CD4-positive, alpha-beta T cell treated with Interleukin-2 at 100 ng/mL for 4 hours (primary cell): ENCODE results near the gene ZNF888.
"Not testable (repeated sequence)": the region's sequence is repeated elsewhere in the genome, so short reads cannot be mapped to it uniquely, and the experiment has no call there.

Experiments used
- DNase-seq: peaks from one replicate; pipeline ENCODE4 v3.0.0-alpha.2; 2020; ENCODE audit warnings: low spot score

ZNF888 gene

GRCh38 chr19:52941941-52942385 lies 18.7 kb upstream of the ZNF888 start:
- DNase-seq: peak; percentile 10

GRCh38 chr19:52941523-52941922 lies 18.3 kb upstream of the ZNF888 start:
- DNase-seq: not testable (repeated sequence)

DNA sequence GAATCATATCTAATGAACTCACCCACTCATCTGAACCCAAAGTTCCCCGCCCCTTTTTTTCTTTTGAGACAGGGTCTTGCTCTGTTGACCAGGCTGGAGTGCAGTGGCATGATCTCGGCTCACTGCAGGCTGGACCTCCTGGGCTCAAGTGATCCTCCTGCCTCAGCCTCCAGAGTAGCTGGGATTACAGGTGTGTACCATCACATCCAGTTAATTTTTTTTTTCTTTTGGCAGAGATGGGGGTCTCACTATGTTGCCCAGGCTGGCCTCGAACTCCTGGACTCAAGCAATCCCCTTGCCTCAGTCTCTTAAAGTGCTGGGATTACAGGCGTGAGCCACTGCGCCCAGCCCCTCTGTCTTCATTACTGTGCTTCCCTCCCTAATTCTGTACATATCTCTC lies 17.7 kb upstream of the ZNF888 start:
- DNase-seq: not testable (repeated sequence)

- DNase-seq: no peak
Measured at GRCh38 chr19:52938761-52939160, 15.5 kb upstream of the ZNF888 start.

- DNase-seq: no peak
Measured at GRCh38 chr19:52936954-52937325, 13.7 kb upstream of the ZNF888 start.

DNA sequence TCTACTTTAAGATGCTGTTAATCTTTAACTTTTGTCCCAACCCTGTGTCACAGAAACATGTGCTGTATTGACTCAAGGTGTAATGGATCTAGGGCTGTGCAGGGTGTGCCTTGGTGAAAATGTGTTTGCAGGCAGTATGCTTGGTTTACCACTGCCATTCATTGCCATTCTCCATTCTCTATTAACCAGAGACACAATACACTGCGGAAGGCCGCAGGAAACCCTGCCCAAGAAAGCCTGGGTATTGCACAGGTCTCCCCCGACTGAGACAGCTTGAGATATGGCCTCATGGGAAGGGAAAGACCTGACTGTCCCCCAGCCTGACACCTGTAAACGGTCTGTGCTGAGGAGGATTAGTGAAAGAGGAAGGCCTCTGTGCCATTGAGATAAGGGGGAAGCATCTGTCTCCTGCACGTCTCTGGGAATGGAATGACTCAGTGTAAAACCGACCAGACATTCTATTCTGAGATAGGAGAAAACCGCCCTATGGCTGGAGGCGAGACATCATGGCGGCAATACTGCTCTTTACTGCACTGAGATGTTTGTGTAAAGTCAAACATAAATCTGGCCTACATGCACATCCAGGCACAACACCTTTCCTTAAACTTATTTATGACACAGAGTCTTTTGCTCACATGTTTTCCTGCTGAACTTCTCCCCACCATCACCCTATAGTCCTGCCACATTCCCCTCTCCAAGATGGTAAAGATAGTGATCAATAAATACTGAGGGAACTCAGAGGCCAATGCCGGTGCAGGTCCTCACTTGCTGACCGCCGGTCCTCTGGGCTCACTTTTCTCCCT lies 13.1 kb upstream of the ZNF888 start:
- no peak for DNase-seq

- DNase-seq: no peak
Measured at GRCh38 chr19:52935434-52935833, 12.2 kb upstream of the ZNF888 start.

- DNase-seq: not testable (repeated sequence)
Measured at GRCh38 chr19:52924641-52925040, 1.4 kb upstream of the ZNF888 start.

GRCh38 chr19:52923778-52924593 lies 758 bp upstream of the ZNF888 start:
- no peak for DNase-seq

DNA sequence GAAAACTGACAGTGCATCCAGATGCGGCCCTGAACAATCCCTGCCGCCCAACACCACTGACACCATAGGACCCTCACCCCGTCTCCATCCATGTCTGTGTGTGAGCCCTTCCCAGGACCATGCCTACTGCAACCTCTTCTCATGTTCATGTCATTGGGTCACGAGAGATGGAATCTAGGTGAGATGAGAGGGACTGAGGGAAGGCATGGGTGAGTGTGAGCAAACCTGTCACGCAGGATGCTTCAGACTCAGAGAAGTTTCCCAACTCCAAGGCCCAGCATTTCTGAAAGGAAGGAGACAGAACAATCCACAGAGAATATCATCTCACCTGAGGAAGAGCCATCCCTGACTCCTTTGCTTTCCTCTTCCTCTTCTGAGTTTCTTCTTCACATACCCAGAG lies 5.7 kb downstream of the ZNF888 start:
- DNase-seq: no peak

- DNase-seq: no peak
Measured at GRCh38 chr19:52910648-52911047, 12.6 kb downstream of the ZNF888 start.

DNA sequence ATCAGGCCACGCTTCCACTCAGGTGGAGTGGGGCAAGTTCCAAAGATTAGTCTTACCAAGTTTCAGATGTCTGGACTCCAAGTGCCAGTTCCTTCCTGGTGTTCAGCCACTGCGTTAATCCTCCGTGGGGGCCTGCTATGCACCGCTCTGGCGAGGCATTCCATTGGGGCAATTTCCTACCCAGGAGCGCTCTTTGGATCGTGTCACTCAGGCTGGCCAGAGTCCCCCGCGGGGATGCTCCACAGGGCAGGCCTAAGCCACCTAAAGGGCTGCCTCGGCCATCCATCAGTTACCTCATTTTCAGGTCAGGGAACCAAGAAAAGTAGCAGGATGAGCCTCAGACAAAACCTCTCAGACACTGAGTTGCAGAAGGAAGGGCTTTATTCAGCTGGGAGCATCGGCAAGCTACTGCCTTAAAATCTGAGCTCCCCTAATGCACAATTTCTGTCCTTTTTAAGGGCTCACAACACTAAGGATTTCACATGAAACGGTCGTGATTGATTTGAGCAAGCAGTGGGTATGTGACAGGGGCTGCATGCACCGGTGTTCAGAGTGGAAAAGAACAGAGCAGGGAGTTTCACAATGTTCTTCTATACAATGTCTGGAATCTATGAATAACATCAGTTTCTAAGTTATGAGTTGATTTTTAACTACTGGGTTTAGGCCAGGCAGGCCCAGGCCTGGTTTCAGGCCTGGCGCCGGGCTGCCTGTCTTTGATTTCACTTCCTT lies 19.0 kb downstream of the ZNF888 start:
- DNase-seq: not testable (repeated sequence)

- DNase-seq: no peak
Measured at GRCh38 chr19:52901842-52902241, 21.4 kb downstream of the ZNF888 start.

- not testable (repeated sequence) for DNase-seq
Measured at GRCh38 chr19:52898596-52898995, 24.6 kb downstream of the ZNF888 start.

- no peak for DNase-seq
Measured at GRCh38 chr19:52898101-52898500, 25.1 kb downstream of the ZNF888 start.

DNA sequence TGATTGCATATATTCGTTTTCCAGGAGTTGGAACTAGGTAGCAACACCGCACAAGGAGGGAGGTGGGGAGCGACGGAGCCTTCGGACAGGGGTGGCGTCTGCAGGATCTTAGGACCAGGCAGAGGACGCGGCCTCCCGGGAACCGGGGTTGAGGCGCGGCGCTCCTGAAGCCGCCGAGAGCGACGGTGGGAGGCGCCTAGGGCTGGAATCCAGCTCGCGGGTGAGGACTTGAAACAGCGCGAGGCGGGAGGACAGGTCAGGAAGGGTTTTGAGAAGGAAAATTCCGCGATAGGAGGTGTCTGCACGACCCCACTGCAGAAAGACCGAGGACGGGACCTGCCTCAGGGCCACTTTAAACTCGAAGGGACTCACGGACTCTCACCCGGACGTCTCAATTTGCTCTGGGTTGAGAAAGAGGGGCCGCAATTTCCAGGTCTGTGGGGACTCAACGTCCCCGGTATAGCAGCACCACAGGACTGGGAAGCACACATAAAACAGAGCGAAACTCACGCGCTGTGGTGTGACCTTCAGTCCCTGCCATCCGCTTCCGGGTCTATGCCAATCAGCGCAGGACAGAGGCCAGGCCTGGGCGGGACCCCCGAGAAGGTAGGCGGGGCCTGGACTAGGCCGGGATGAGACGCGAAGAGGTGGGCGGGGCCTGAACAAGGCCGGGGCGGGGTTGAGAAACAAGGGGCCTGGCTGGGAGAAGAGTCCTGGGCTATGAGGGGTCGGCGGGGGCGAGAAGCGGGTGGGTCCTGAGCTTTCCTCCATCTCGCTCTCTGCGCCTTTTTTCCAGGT lies 25.9 kb downstream of the ZNF888 start, which contains the start of gene ZNF320:
Gene ZNF320 (minus strand): TSS at position 498 of the 798 bp plus-strand sequence. CDS start 7,380 bp downstream, outside the sequence.
- peak; percentile 91 for DNase-seq

GRCh38 chr19:52896431-52897137 lies 26.6 kb downstream of the ZNF888 start:
- DNase-seq: no peak

GRCh38 chr19:52891336-52891735 lies 31.9 kb downstream of the ZNF888 start:
- DNase-seq: no peak

- no peak for DNase-seq
Measured at GRCh38 chr19:52889931-52890330, 33.3 kb downstream of the ZNF888 start.

DNA sequence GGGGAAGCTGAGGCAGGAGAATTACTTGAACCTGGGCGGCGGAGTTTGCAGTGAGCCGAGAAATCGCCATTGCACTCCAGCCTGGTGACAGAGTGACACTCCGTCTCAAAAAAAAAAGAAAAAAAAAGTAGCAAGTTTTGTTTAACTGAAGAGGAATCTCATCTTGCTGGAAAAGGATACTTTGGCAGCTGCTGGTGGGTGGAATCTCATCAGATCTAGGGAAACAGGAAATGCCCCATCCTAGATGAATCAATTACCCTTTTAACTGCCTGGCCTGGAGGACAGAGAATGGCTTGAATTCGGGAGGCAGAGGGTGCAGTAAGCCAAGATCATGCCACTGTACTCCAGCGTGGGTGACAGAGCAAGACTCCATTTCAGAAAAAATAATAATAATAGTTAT lies 34.2 kb downstream of the ZNF888 start:
- no peak for DNase-seq

- DNase-seq: no peak
Measured at GRCh38 chr19:52880895-52881389, 42.3 kb downstream of the ZNF888 start.
